Cerebellar nuclear complex (tissue), 1 donor: ENCODE data around the gene ACTR2.
"Not testable (repeated sequence)": the region's sequence is repeated elsewhere in the genome, so short reads cannot be mapped to it uniquely, and the experiment has no call there.

Experiments used
- DNase-seq, 2 experiments: peaks; one replicate each; lab custom pipeline; 2025; lab: John Stamatoyannopoulos, UW

ACTR2 gene

DNA sequence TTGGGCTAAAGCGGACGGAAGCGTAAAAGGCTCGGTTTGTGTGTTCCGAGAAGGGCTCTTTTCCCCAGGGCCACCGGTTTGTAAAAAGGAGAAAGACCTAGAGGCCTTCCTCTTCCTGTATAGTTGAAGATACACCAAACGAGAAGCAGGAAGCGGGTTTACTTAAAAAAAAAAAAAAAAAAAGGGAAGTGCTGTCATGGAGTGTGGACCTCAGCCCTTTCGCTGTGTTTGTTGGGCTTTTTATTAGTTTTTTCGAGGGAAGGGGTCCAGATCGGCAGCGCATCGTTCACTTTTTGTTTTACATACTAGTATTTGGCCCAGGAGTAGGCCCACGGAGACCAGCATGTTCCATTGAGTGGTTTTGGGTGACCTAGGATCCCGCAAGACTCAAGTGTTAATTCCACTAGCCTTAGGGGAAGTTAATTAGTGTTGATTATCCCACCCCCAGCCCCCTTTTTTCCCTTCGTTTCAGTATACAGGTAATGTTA lies 676 bp downstream of the ACTR2 start:
- DNase-seq = no peak

DNA sequence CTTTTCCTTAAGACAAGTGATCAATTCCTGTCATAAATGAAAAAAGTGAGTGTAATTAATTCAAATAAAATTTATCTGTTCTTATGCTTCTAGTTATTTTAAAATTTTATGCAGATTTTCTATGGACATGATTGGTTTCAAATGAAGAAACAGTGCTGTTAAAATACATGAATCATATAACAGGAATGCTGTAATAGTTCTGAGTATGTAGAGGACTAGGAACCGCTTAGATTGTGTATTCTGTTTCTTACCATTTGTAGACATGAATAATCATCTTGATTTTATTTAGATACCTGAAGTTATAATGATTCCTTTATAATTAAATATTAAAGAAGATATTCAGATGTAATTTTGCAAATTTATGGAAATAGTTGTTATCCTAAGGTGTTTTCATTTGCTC lies 3.5 kb downstream of the ACTR2 start:
- DNase-seq = no peak

DNA sequence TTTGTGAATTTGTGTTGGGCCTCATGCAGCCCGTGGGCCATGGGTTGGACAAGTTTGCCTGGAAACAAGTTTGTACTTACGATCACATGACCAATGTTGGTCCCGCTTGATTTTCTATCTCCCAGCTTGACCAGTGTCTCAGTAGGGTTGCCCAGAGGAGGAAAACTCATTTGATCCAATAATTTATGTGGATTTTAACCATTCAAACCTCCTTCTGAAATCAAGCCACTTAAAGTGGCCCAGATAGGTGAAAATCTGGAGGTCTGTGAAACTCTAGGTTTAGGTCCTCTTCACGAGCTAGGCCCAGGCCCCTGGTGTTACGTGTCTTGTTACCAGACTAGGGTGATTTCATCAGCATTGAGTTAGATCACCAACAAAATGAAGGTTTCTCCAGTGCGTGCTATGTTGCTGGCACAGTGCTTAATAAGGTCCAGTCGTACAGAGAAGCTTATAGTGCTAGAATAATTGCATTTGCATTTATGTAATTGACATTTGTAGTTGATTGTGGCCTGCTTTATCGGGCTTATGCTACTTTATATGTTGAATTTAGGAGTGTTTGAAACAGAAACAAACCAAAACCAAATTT lies 4.4 kb downstream of the ACTR2 start:
- DNase-seq = no peak

DNA sequence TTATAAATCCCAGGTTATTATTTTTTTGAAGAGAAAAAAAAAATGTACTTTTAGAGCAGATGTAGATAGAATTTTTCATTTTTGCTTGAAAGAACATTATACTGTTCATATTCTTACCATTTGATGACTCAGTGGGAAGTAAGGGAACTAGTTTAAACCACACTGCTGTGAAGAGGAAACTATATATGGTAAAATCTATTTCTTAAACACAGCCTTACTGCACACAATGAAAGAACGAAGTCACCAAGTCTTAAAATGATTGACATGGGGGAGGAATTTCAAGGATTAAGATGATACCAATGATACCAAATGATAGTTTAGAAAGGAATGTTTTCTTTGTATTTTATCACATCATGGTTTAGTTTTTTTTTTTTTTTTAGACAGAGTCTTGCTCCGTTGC lies 5.0 kb downstream of the ACTR2 start:
- DNase-seq = no peak

DNA sequence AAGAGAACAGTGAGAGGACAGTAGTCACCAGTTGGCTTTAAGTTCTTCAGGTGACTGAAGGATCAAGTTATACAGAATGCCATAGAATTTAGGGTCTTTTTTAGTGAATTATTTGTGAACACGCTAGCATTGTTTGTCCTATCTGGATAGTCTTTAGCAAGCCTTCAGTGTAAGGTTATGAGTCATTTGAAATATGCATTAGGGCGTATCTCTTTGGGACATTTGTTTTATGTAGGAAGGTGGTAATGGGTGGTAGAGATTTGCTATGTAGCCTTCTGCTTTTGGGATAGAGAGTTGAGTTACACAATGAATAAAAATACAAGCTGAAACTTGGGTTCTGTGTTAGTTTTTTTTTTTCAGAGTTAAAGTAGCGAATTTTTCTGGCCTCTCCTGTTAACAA lies 13.0 kb downstream of the ACTR2 start:
- DNase-seq = no peak

DNA sequence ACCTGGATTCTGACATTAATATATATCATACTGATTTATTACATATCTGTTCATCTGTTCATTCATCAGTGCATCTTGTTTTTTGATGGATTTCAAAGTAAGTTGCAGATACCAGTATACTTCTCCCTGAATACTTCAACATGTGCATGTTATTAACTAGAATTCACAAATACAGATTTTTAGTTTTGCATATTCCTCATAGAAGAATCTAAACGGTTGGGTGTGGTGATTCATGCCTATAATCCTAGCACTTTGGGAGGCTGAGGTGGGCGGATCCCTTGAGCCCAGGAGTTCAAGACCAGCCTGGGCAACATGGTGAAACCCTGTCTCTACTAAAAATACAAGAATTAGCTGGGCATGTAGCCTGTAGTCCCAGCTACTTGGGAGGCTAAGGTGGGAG lies 16.8 kb downstream of the ACTR2 start:
- not testable (repeated sequence) for DNase-seq

DNA sequence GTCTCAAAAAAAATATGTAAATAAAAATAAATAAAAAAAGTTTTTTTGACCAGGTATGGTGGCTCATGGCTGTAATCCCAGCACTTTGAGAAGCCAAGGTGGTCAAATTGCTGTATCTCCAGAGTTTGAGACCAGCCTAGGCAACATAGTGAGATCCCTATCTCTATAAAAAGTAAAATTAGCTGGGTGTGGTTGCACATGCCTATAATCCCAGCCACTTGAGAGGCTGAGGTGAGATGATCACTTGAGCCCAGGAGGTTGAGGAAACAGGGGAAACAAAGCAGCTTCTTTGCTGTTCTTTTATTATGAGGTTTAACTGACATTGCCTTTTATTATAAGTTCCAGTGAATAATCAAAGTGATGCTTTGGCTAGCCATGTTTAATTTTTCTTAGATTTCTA lies 25.0 kb downstream of the ACTR2 start:
- no peak for DNase-seq

DNA sequence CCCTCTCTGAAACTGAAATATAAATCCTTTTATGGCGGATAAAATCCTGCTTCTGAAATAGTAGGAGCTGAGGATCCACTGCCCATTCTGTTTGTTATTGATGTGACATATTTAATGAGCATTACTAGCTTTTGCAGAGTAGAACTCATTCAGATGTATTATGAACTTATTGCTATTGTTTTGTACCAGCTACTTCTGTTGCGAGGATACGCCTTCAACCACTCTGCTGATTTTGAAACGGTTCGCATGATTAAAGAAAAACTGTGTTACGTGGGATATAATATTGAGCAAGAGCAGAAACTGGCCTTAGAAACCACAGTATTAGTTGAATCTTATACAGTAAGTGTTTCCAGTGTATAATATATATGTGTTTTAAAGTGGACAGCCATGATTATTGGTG lies 27.7 kb downstream of the ACTR2 start:
- DNase-seq = no peak

DNA sequence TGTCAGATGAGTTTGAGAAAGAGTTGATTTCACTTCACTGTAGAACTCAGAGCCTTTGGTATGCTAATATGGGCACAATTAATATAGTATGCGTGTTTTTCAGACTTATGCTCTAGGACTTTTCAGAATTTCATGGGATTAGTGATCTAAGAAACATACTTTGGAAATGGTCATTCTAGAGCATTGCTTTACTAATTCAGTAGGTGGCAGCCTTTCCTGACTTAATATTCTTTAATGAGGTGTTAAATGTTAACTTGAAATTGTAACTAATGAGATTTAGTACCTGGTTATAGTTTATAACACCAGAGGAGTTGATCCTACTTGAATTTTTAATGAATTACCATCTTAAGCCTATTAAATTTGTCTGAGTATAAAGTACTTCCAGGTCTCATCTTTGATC lies 28.4 kb downstream of the ACTR2 start:
- DNase-seq = no peak

DNA sequence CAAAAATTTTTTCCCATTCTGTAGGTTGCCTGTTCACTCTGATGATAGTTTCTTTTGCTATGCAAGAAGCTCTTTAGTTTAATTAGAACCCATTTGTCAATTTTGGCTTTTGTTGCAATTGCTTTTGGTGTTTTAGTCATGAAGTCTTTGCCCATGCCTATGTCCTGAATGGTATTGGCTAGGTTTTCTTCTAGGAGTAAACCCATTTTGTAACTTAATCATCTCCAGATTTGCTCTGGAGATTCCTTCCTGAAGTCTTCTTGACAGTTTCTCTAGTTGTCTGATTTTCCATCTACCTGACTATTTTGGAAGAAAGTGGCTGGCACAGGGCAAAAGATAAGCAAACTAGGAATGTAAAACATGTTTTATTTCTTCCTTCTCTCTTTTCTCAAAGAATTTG lies 30.2 kb downstream of the ACTR2 start:
- DNase-seq = not testable (repeated sequence)

DNA sequence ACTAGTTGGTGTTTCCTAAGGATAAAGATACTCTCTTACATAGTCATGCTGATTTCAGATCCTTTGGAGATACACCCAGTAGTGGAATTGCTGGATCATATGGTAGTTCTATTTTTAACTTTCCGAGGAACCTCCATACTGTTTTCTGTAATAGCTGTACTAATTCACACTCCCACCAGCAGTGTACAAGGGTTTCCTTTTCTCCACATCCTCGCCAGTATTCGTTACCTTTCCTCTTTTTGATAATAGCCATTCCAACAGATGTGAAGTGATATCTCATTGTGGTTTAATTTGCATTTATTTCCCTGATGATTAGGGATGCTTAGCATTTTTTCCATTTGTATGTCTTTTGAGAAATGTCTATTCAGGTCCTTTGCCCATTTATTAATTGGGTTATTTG lies 34.0 kb downstream of the ACTR2 start:
- no peak for DNase-seq

DNA sequence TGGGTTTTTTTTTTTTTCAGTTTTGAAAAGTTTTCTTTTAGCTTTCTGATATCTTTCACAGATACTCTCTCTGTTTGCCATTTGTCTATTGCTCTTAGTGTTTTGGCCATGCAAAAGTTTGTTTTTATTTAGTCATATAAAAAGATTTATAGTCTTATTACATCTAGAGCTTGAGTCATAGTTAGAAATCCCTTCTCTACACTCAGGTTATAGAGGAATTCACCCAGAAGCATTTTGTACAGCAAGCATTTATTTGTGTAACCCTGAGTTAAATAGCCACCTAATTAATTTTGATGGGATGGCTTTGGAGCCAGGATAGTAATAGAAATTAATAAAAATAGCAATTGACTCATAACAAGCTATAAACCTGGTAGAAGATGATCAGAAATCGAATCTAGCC lies 35.6 kb downstream of the ACTR2 start:
- no peak for DNase-seq

DNA sequence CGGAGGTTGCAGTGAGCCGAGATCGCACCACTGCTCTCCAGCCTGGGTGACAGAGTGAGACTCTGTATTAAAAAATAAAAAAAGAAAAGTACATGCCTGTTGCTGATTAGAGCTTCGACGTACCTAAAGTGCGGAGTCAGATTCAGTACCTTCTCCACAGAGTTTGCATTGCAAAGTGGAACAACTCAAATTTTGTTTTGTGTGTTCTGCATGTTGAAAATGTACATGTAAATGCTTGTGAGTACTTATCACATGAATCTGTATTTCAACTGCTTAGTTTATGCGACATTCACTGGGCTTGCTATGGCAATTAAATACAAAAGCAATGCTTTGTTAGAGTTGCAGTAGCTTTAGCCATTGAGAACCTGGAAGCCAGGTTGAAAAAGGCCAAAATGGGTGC lies 36.4 kb downstream of the ACTR2 start:
- no peak for DNase-seq

DNA sequence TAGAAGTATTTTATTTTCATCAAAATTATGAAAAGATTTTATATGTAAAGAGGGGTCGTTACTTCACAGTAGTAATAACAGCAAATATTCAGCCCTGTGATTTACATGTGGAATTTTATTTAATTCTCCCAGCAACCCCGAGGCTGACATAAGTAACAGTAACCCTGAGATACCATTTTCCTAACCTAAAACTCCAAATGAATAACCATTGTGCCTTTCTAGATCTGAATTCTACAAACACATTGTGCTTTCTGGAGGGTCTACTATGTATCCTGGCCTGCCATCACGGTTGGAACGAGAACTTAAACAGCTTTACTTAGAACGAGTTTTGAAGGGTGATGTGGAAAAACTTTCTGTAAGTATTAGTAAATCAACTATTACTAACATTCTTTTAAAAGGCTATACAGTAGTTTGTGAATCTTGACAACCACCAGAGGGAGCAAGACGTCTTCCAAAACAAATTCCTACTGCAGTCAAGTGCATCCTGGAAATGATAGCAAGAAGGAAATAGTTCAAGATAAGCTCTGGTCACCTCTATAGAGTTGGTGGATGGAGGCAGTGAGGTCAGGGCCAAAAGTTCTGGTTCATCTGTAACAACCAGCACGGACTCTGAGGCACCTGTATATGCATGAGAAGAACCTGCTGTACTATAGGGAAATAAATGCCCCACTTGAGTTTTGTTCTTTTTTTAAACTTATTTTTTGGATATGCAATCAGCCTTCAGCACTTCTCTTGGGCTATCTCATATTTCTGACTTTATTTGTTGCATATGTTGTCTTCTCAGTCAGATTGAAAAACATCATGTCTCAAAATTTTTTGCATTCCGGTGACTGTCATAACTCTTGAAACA lies 37.4 kb downstream of the ACTR2 start:
- DNase-seq = peak; percentile 0 to 31

DNA sequence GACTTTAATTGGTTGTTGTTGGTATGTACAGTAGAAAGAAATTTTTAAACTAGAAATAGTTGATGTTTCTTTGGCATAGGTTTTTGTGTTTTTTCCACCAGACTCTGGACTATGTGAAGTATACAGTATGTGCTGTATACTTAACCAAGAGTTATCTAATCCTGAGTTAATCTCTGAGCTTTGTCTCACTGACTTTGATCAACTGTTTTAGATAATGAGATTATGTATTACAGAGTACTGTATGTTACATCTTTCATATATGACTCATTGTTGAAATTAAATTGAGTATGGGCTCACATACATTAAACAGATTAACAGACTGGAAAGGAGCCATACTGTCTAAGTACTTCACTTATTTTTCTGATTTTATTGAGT lies 38.0 kb downstream of the ACTR2 start:
- no peak for DNase-seq

DNA sequence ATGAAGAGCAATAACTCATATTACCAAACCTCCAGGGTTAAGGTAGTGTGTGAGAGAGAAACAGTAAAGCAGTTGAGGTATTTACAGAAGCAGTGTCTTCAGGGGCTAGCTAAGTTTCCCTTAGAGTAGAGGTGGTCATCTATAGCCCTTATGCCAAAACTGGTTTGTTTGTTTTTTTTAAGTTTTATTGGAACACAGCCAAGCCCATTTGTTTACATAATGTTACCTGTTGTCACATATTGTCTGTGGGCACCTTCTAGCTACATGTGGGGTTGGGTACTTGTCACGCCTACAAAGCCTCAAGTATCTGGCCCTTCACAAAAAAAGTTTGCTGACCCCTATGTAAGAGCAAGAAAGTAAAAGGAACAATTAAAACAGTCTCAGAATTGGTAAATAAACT lies 39.4 kb downstream of the ACTR2 start:
- DNase-seq = no peak

DNA sequence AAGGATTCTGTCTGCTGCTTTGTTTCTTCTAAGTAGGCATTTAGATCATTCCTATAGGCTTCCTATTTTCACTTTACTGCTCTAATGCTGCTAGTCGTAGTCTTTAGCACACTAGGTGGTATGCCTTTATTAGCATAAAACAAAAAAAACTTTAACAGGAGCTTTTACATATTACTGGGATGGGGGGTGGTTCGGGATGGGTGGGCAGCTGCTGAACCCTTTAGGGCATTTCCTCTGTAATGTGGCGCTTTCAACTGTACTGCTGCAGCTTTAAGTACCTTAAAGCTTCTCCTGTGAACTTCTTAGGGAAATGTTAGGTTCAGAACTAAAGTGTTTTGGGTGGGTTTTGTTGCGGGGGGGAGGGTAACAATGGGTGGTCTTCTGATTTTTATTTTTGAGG lies 41.3 kb downstream of the ACTR2 start:
- DNase-seq = no peak

DNA sequence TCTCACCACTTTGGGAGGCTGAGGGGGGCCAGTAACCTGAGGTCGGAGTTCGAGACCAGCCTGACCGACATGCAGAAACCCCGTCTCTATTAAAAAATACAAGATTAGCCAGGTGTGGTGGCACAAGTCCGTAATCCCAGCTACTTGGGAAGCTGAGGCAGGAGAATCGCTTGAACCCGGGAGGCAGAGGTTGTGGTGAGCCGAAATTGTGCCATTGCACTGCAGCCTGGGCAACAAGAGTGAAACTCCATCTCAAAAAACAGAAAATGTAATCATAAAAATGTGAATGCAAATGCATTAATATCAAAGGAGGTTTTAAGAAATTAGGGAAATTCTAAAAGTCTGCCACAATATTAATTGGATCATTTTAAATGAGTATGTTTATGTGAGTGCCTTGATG lies 45.7 kb downstream of the ACTR2 start:
- no peak for DNase-seq

DNA sequence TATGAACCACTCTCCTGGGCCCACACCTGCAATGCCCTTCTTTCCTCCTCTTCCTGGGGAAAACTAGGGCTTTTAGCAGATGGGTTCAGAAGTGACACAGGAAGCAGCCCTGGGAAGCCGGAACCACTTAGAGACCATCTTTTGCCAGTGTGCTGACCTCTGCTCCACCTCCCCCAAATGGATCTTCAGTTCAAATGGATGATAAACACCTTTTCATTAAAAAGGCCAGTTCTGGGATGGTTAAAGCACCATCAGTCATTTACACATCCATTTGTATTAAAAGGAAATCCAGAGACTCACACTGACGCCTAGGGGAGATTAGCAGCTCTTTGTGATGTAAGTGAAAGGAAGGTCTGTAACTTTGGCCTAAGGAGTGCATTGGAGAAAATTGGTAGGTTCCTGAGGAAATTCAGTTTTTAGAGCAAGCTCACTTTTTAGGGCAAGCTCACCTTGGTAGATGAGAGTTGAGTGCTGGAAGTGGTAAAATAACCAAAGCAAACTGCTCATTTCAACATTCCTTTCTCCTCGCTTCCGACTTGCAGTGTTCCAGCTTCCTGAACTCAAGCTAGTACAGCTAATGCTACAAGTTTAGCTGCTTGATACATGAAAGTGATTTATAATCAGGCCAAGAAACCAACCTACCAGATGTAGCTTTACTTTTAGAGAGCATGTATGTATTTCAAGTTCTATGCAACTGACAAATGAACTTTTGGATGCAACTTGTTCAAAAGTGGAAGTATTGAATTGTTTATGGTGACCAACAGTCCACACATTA lies 47.7 kb downstream of the ACTR2 start:
- DNase-seq = no peak

DNA sequence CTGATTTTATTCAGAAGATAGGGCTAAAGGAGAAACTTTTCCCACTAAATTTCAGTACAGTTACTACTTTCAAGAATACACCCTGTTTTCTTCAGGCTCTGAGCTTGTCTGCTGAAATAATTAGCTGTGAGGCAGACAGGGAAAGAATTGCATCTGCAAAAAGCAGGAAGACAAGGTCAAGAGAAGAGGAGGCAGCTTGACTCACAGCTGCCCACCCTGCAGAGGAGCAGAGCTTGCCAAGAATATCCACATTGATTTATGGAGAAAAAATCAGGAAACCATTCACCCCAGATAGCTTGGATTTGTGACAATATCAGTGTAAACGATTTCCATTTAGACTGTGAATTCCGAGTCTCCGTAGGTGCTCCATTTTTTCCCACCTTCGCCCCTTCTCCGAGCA lies 49.0 kb downstream of the ACTR2 start:
- DNase-seq = no peak

DNA sequence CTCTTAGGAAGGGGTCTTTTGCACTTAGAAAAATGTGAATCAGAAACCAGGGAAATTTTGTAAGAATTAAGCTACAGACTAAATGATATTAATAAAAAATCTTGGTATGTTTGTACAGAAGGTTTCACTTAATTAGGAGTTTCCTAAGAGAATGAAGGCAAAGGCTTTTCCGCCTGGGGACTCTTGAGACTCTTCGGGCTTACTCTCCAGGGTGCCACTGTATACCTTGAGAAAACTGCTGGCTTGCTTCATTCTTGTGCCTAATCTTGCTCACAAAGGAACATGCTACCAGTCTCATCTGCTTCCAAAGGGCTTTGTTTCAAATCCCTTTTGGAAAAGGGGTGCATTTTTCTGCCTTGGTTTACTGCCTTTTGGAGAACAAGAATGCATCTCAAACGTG lies 49.5 kb downstream of the ACTR2 start:
- no peak for DNase-seq

DNA sequence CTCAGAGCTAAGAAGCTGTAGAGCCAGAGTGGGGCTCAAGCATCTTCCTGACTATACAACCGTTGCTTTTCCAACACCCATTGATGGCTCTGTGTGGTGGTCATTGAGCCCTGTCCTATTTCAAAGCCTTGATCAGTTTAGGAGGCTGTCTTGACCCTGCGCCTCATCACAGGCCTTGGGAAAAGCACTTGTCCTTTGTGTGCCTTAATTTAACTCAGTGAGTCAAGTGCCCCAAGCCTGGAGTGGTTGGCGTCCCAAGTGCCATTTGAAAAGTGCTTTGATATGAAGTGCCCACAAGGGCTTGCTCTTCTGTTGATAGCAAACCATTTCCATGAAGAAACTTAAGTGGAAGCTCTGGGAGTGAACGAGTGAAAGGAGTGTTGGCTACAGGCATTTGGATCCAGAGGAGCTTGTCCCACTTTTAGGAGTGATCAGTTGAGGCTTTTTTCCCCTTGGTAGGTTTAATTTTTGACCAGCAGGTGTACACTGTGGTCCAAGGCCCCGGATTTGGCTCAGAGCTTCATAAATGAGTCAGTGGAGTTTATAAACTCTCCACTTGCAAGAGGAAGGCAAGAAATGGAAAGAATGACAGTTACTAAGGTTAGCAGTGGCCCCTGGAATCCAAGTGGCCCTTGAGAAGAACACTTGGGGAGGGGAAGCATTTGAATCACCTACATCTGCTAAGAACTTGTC lies 50.3 kb downstream of the ACTR2 start:
- DNase-seq = no peak
